T-helper 2 cell treated with Interferon-gamma antibody and Interleukin-4, amounts not matched to agents 100 ng/mL and 5 ng/mL, for 36 hours (primary cell): ENCODE measurements around the gene SSUH2. TPM values are rescaled to one million over a fixed set of nuclear protein-coding genes. Genes with fewer than 3 reads are reported as not detected.
"Not testable (repeated sequence)": the region's sequence is repeated elsewhere in the genome, so short reads cannot be mapped to it uniquely, and the experiment has no call there.

ENCODE experiments used
- intact Hi-C: fragments of 100-400 bp; cut with micrococcal nuclease; formaldehyde crosslinking; loops from one replicate; pipeline ENCODE4 v1.15.1; 2023
- total RNA-seq: library from RNA; stranded (reverse); gene quantifications from 2 replicates; pipeline ENCODE4 v1.2.3, GENCODE V29; 2022

SSUH2 gene
- total RNA-seq, 1 donor from 2014 or later: 0.27 TPM

DNA sequence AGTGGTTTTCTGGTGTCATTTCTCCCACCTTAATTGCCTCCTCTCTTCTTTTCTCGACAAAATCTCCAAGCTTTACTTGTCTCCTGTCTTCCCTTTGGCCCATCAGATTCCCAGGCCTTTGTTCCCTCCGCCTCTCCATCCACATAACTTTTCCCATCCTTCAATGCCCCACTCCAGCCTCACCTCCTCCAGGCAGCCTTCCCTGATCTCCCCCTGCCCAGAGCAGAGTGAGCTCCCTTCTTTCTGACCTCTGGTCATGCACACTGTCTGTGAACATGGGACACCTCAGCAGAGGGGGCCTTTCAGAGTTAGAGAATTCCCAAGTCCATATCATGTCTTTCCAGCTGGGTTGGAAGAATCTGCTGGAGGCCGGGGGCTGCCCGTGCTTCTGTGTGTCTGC lies 14.6 kb upstream of the SSUH2 start:
- intact Hi-C loops: no loop called here

DNA sequence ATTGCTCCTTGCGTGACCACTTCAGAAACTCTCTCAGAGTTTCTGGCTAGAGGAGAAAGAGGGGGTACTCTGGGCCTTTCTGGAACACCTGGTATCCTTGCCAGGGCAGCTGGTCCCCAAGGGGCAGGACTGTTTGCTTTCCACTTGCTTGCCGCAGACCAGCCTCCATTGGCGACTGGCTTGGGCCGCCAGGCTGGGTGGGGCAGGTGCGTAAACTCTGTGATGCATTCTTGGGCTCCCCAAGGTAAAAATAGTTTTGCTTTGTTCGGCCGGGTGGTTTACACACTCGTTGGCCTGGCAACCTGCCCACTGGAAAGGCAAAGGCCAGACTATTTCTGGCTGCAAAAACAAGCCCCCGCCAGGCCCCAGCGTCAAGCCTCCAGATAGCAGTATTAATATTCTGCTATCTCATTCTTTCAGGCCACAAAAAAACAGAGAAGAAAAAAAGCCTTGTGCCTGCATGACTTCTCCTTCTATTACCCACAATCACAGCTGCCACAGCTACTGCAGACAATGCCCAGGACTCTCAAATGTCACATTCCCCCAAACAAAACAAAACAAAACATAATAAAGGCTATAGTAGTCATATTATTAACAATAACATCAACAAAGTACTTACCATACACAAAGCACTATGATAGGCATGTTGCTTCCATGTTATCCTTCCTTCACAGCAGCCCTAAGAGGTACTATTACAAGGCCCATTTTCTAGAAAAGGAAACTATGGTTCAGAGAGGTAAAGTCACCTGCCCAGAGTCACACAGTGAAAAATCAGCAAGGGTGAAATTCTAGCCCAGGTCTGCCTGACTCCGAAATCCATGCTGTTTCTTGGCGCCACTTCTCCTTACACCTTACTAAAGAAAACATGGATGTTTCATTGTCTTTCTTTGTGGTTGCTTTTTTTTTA lies 14.0 kb upstream of the SSUH2 start:
- intact Hi-C loops: no loop called here

DNA sequence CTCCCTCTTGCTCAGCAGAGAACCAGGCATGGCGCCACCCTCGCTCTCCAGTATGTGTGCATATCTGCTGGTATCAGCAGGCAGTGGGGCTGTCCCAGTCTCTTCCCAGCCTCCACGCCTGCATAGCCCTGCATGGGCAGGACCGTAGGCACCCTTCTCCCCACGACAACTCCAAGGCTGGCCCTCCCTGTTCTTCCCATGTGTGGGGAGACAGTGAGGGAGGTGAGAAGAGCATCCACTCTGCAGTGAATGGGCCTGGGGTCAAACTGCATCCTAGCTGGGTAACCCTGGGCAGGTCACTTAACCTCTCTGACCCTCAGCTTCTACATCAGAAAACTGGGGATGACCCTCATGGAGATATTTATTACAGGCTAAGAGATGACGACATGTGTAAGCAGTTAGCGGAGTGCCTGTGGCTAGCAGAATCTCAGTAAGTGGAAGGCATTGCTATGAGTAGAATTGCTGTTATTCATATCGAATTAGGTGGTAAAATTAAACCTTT lies 13.3 kb upstream of the SSUH2 start:
- intact Hi-C loops: no loop called here

DNA sequence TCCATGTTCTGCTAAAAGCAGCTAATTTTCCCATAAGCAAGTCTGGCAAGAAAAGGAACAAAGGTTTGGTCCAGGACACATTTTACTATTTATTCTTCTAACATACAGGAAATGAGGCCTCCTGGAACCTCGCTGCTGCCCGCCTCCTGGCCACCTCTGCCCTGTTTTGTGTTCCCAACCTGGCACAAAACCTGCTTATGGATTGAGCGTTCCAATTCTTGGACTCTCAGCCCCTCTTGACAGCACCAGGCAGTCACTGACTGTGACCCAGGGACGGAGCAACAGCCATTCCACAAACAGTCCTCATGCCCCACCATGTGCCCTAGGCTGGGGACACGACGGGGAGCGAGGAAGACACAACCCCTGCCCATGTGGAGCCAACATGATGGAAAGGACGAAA lies 11.6 kb upstream of the SSUH2 start:
- intact Hi-C loops: no loop called here

DNA sequence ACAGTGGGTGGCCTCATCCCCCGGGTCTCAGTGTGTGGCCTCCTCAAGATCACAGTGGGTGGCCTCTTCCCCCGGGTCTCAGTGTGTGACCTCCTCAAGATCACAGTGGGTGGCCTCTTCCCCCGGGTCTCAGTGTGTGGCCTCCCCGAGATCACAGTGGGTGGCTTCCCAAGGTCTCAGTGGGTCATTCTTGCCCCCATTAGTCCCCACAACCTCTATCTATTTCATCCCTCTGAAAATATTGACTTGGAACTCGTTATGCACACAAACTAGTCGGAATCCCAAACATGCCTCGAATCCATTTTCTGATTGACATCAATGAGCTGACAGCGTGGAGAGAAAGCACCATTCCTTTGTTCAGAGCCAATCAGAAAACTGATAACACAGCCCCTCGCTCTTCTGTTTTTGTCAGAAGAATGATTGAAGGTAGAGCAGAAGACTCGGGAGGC lies 10.8 kb upstream of the SSUH2 start:
- intact Hi-C loops: no loop called here

DNA sequence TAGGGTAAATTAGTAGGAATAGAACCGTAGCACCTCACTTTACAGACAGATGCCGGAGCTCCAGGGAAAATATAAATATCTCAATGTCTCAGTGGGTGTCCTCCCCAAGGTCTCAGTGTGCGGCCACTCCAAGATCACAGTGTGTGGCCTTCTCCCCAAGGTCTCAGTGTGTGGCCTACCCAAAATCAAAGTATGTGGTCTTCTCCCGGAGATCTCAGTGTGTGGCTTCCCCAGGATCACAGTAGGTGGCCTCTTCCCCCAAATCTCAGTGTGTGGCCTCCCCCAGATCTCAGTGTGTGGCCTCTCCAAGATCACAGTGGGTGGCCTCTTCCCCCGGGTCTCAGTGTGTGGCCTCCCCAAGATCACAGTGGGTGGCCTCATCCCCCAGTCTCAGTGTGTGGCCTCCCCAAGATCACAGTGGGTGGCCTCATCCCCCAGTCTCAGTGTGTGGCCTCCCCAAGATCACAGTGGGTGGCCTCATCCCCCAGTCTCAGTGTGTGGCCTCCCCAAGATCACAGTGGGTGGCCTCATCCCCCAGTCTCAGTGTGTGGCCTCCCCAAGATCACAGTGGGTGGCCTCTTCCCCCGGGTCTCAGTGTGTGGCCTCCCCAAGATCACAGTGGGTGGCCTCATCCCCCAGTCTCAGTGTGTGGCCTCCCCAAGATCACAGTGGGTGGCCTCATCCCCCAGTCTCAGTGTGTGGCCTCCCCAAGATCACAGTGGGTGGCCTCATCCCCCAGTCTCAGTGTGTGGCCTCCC lies 10.2 kb upstream of the SSUH2 start:
- intact Hi-C loops: not testable (repeated sequence)

DNA sequence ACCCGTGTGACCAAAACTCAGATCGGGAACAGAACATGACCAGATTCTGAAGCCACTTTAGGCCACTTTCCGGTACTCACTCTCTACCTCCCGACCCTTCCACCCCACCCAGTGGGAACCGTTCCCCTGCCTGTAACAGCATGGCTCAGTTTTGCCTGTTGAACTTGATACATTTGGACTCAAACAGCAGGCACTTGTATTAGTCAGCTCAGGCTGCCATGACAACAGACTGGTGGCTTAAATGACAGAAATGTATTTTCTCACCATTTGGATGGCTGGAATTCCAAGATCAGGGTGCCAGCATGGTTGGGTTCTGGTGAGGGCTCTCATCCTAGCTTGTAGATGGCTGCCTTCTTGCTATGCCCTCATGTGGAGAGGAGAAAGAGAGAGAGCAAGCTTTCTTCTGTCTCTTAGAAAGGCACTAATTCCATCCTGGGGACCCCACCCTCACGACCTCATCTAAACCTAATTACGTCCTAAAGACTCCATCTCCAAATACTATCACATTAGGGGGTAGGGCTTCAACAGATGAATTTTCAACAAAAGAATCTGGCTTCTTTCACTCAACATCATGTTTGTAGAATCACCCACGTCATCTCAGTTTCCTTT lies 9.3 kb upstream of the SSUH2 start:
- intact Hi-C loops: no loop called here

DNA sequence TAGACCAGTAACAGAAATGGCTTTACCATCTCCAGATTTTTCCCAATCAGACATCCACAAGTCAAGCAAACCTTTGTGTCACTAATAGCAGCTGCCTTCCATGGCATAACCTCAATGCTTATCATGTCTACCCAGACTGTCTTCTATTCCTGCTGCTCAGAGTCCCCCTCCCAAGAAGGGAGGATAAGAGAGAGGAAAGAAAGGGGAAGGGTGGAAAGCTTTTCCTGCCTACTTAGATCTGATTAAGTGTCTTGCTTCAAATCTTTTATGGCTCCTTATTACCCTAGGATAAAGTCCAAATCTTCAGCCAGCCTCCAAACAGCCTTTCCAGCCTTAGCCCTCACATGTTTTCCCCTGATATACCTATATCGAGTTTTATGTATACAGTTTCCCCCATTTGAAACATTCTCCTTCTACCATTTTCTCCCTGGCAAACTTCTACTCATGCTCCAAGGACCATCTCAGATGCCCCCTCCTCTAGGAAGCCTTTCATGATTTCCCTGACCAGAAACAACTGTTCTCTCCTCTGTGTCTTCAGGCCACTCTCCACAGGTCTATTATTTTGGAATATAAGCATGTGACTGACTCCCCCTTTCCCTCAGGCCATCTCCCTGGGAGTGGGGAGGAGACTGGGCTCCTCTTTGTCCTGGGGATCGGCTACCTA lies 7.9 kb upstream of the SSUH2 start:
- intact Hi-C loops: no loop called here

DNA sequence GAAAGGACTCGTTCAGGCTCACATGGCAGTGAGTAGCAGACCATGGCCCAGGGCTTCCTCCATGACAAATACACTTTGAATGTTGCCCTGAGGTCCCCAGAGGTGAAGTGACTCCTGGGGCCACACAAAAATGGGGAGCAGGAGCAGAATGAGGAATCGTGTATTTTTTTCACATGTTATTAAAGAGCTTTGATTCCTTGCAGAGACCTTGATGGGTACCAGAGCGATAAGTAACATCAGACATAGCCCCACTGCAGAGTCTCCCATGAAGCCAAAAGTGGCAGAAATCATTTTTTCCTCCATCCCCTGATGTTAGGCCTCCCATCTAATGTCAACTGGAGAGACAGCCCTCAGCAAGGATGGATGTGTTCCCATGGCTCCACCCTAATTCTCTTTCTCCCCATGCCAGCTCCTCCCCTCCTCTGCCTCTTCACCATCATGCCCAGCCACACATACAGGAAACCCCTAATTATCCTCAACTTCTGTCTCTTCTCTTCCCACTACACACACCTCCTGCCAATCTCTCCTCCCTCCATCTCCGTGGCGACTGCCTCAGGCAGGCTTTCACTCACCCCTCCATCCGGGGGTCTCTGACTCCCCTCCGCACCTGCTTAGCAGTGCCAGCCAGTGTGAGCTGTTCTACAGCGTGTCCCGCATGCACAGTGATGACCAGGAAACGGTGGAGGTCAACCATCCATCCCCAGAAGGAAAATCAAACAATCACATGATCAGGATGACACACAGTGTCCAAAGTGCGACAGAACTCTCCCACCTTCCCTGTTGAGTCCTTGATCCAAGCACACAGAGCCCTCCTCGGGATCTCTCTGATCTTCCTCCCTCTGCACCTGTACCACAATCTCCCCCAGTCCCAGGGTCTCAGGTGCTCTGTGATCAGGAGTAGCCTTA lies 7.1 kb upstream of the SSUH2 start:
- intact Hi-C loops: no loop called here

DNA sequence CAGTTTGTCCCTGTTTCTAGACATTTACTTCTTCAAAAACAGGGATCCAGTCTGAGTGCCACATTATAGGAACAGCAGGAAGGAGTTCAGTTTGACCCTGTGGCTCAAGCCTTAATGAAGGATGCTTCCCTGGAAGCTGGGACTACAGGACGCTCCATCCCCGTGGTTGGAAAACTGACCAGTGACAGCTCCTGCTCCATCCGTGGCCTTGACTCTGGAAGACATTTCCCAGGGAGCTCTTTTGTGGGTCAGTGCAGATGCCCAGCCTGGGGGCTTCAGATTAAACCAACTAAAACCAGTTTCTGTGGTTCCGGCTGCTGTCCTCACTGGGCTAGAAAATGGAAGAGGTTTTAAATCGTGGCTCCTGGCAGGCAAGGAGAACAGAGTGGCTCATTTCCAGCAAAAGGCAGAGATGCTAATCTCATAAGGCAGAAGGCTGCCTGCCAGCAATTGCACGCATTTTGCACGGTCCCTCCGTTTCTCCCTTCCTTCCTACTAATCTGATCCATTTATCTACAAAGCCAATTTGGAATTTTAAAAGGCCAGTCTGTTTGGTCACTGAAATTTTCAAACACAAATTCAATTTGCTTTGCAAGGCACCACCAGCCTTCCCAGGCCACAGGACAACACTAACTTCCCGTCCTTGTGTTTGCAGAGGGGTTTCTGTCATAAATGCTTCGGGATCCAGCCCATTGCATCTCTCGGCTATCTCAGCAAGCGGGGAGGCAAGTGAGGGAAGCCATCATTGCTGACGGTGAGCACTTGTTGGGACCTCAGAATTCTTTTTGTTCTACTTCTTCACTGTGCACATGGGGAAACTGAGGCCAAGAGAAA lies 6.2 kb upstream of the SSUH2 start:
- intact Hi-C loops: no loop called here

DNA sequence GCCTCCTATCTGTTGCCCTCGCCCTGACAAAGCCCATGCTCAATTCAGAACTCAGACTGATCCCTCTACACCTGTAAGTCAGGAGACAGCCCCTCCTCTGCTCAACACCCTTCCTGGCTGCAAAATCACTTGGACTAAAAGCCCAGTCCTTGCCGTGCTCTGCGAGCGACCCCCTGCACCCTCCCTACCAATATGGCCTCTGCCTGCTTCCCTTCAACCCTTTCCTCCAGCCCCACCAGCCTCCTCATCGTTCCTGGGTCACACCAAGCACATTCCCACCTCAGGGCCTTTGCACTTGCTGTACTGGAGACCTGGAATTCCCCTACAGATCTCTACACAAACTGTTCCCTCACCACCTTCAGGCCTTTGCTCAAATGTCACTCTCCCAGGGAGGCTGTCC lies 5.2 kb upstream of the SSUH2 start:
- intact Hi-C loops: no loop called here

DNA sequence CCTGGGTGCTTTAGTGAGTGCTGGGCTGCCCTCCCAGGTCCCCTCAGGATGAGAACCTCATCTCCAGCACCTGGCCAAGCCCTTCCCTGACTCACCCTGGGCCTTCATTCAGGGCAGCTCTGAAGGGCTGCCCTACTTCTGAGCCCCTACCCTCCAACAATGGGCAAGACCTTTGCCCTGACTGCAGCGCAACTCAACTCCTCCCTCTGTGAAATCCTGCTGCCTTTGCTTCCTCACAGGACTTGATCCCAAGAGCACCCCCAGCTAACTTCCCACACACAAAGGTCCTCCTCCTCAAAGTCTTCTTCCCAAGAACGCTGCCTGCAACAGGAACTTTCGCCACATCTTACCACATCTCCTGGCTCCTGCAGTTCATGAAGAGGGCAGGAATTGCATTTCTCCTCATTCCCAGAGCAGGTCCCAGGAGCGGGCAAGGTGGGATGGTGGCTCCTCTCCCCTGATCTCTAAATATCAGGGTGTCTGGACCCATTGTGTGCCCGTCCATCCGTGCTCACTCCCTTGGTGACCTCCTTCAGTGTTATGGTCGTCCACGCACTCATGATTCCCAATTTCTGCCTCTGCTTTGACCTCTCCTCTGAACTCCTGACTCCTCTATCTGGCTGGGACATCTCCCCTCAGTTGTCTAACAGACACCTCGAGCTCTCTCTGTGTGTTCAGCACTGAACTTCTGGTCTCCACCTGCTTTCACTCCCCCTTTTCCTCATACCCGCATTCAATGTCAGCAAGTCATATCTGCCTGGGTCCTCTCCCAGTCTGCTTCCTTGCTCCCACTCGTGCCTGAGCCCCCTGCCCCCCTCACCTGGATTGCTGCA lies 4.5 kb upstream of the SSUH2 start:
- intact Hi-C loops: no loop called here

DNA sequence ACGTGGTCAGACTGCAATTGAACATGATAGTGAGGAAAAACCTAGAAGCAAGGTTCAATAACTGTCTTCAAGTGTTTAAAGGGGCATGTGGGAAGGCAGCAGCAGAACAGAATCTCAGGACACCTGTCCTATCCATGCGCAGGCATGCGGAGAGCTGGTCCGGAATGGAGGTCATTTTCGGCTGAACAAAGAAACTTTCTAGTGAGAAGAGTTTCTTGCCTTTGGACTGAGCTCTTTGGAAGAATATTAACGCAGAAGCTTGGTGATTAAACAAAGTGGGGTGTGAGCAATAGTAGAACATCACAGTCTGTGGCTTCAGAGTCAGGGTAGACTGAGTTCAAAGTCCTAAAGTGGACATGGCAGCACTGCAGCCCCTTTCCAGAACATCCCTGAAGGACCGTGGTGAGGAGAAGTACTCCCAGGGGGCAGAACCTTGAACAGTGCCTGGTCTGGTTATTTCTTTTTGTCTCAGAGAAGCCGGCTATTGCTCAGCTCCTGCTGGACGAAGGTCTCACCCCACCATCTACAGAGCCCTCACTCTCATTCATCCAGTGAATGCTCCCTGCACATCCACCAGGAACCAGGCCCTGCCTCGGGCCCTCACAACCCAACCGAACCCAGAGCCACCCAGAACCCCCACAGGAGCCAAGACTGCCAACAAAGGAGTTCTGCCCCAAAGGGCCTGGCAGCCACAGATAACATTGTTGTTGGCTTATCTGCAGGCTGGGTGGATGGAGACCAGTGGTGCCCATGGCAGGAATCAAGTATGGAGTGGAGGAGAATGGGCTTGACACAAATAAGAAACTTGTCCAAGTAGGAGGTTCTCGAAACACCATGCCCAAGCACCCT lies 2.8 kb upstream of the SSUH2 start:
- intact Hi-C loops: no loop called here

DNA sequence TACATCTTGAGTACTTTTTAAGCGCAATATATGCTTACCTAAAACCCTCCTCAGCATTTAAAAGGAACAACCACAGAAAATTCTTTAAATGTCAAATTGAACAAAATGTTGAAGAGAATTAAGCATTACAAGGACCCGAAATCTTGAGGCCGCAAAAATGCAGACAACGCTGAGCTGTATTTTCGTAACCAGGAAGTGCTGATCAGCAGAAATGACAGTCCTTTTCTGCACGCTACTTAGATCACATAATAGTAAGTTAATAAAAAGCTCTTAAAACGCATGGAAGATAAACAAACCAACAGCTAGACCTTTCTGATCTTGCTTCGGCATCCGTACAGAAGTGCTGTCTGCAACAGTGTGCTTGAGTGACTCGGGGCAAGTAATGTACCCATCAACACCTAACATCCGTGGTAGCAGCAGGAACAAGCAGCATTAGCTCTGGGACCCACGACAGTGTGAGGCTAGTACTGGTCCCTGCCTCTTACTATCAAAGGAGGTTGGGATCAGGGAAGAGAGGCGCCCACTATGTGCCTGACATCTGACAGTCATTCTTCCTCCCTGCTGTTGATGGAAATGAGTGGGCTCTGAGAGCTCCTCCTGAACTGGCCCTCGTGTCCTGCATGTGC lies 1.8 kb upstream of the SSUH2 start:
- intact Hi-C loops: no loop called here

DNA sequence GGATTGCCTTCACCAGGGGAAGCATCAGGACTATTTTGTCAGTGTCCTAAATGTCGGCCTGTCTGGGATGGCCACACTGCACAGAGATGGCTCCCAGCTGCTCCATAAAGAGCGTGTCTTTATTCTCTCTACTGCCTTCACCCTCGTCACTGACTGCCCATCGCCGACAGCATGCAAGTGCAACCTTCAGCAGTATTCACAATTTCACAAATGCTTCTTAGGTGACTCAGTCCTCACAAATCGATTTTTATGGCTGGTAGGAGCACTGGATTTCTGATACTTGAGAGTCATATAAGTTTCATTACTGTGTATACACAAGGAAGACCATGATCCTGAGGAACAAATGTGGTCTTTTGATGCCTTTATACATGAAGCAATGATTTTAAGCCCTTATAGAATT lies 1.1 kb upstream of the SSUH2 start:
- intact Hi-C loops: no loop called here

DNA sequence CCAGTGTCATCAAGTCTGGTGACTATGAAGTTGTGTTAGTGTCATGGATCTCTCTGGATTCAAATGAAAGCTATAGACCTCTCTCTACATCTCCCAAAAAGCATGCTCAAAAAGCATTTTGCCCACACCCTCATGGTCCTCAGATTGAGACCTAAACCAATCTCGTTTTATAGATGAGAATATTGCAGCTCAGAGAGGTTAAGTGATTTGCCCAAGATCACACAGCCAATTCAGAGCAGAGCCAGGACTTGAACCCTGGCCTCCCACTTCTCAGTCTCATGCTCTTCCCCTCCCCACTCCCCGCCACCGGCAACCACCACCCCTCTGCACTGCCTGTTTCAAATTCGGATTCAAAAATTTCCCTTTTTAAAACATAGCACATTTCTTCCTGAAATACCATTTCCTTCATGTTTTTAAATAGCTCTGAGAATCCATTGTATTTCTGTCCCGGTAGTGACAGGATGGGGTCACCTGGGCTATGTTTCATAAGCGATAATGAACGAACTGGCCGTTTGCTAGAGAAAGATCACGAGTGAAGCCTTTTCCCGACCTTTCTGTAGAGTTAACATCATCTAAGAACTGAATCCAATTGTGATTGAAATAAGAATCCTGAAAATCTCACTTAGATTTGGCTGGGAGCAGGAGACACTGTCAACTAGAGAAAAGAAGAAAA lies 769 bp downstream of the SSUH2 start:
- intact Hi-C loops: no loop called here

DNA sequence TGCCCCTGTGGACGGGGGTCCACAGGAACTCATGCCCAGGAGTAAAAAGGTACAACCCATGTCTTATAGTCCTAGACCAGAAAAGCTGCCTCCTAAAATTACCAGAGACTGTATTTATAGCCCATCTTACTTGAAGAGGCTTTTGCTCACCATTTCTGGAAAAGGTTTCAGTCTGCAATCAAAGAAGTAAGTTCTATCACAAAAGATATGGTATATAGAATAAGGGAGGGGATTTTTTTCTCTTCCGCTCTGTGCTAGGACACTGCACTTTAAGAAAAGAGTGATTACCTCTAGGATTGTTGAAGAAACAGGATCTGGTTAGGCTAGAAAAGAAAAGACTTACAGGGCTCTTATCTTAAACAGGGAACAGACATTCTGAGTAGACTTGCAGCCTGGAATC lies 2.6 kb downstream of the SSUH2 start:
- intact Hi-C loops: no loop called here
